GM21367 (cell line): Measurements from ENCODE around the gene CFAP46.
"Not testable (repeated sequence)": the region's sequence is repeated elsewhere in the genome, so short reads cannot be mapped to it uniquely, and the experiment has no call there.

ENCODE experiments used
- ATAC-seq: cut with Tn5 transposase; IDR thresholded peaks from one replicate; pipeline ENCODE4 v1.9.1; 2021; ENCODE audit not compliant: unreplicated experiment

CFAP46 gene

GRCh38 chr10:132835848-132836233, 106.5 kb downstream of the CFAP46 start:
- no peak for ATAC-seq

- no peak for ATAC-seq
Measured at GRCh38 chr10:132834891-132835847, 107.2 kb downstream of the CFAP46 start.

GRCh38 chr10:132834311-132834761, 108.0 kb downstream of the CFAP46 start:
- ATAC-seq: no peak

- ATAC-seq: no peak
Measured at GRCh38 chr10:132833421-132834111, 108.8 kb downstream of the CFAP46 start.

GRCh38 chr10:132832186-132832969, 110.0 kb downstream of the CFAP46 start:
- no peak for ATAC-seq

GRCh38 chr10:132829403-132829802, 113.0 kb downstream of the CFAP46 start:
- ATAC-seq: no peak

- ATAC-seq: no peak
Measured at GRCh38 chr10:132828681-132829080, 113.7 kb downstream of the CFAP46 start.

- no peak for ATAC-seq
Measured at GRCh38 chr10:132827861-132828539, 114.4 kb downstream of the CFAP46 start.

- ATAC-seq: no peak
Measured at GRCh38 chr10:132827423-132827789, 115.0 kb downstream of the CFAP46 start.

- no peak for ATAC-seq
Measured at GRCh38 chr10:132826524-132827422, 115.6 kb downstream of the CFAP46 start.

- not testable (repeated sequence) for ATAC-seq
Measured at GRCh38 chr10:132825783-132826523, 116.4 kb downstream of the CFAP46 start.

- no peak for ATAC-seq
Measured at GRCh38 chr10:132820056-132820455, 122.3 kb downstream of the CFAP46 start.

GRCh38 chr10:132817701-132818211, 124.6 kb downstream of the CFAP46 start:
- no peak for ATAC-seq

- ATAC-seq: no peak
Measured at GRCh38 chr10:132816718-132817117, 125.7 kb downstream of the CFAP46 start.

GRCh38 chr10:132815168-132815857, 127.1 kb downstream of the CFAP46 start:
- no peak for ATAC-seq

- no peak for ATAC-seq
Measured at GRCh38 chr10:132814469-132814856, 127.9 kb downstream of the CFAP46 start.

- no peak for ATAC-seq
Measured at GRCh38 chr10:132813560-132814468, 128.6 kb downstream of the CFAP46 start.
